ENCODE results near the gene BLM.

BLM gene

GRCh38 chr15:90691982-90692773, 25.0 kb upstream of the BLM start:
- DNase-seq (ENCODE audit: low spot score), result no peak

DNA sequence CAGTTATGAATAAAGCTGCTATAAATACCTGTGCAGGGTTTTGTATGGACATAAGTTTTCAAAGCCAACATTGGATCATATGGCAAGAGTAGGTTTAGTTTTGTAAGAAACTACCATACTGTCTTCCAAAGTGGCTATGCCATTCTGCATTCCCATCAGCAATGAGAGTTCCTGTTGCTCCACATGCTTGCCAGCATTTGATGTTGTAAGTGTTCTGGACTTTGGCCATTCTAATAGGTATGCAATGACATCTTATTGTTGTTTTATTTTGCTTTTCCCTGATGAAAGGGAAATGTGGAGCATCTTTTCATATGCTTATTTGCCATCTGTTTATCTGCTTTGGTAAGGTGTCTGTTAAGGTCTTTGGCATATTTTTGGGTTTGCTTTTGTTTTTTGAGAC, 22.2 kb upstream of the BLM start:
- DNase-seq (ENCODE audit: low spot score), result no peak

- DNase-seq (ENCODE audit: low spot score), result no peak
Measured at GRCh38 chr15:90697175-90697574, 20.0 kb upstream of the BLM start.

- no peak for DNase-seq (ENCODE audit: low spot score)
Measured at GRCh38 chr15:90698629-90699028, 18.5 kb upstream of the BLM start.

- DNase-seq (ENCODE audit: low spot score), result no peak
Measured at GRCh38 chr15:90701048-90701447, 16.1 kb upstream of the BLM start.

- DNase-seq (ENCODE audit: low spot score), result no peak
Measured at GRCh38 chr15:90701880-90702630, 15.1 kb upstream of the BLM start.

DNA sequence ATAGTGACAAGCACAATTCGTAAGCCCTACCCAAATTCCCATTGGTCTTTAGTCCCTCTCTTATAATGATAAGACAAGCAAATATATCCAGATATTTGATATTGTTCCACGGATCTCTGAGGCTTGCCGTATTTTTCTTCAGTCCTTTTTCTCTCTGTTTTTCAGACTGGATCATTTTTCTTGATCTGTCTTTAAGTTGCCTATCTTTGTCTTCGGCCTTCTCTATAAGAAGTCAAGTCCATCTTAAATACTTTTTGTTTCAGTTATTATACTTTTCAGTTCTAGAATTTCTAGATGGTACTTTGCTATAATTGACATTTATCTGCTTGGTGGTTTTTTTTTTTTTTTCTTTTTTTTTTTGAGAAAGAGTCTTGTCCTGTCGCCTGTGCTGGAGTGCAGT, 13.7 kb upstream of the BLM start:
- no peak for DNase-seq (ENCODE audit: low spot score)

- DNase-seq (ENCODE audit: low spot score), result no peak
Measured at GRCh38 chr15:90705212-90705611, 11.9 kb upstream of the BLM start.

DNA sequence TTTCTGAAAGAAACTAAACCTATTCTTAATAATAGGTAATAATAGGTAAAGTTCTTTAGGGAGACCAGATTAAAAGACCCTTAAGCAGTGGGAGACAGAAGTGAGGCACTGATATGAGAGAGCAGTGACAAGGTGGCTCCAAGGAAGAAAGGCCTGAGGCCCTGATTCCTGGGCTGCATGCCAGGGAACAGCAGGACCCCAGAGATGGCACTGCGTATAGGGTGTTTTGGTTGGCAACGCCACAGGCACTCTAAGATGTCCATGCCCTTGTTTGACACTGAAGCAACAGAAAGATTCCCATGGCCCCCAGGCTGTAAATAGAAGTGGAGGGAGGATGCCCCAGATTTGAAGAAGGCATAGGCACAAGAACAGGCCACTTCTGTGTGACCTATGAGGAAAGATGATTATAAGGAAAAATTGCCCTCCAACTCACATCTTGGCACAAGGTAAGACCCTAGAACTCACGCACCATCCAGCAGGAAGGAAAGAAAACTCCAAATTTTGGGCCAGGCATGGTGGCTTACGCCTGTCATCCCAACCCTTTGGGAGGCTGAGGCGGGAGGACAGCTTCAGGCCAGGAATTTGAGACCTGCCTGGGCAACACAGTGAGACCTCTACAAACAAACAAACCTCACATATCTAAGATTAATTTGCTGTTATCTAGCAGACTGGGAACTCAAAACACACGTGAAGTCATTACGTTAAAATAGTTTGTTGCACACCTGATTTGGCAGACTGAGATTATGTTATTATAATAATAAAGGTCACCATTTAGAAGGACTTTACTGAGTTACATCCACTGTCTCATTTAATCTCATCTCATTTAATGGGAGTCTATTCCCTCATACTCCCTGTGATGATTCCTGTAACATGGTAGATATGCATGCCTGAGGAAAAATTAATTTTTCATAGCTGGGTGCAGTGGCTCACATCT, 10.5 kb upstream of the BLM start:
- DNase-seq (ENCODE audit: low spot score), result no peak

- no peak for DNase-seq (ENCODE audit: low spot score)
Measured at GRCh38 chr15:90707489-90707888, 9.7 kb upstream of the BLM start.

GRCh38 chr15:90708516-90708915, 8.6 kb upstream of the BLM start:
- DNase-seq (ENCODE audit: low spot score), result no peak

GRCh38 chr15:90709278-90709677, 7.9 kb upstream of the BLM start:
- DNase-seq (ENCODE audit: low spot score), result no peak

- DNase-seq (ENCODE audit: low spot score), result no peak
Measured at GRCh38 chr15:90710436-90711027, 6.6 kb upstream of the BLM start.

- no peak for DNase-seq (ENCODE audit: low spot score)
Measured at GRCh38 chr15:90711418-90711824, 5.7 kb upstream of the BLM start.

DNA sequence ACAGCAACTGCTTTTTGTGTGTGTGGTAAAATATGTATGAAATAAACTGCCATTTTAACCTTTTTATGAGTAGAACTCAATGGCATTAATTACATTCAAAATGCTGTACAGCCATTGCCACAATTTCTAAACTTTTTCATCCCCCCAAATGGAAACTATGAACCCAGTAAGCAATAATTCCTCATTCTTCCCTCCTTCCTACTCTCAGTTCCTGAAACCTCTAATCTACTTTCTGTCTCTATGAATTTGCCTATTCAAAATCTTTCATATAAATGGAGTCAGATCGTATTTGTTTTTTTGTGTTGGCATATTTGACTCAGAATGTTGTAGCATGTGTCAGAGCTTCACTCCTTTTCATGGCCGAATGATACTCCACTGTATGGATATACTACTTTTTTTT, 5.3 kb upstream of the BLM start:
- DNase-seq (ENCODE audit: low spot score), result no peak

DNA sequence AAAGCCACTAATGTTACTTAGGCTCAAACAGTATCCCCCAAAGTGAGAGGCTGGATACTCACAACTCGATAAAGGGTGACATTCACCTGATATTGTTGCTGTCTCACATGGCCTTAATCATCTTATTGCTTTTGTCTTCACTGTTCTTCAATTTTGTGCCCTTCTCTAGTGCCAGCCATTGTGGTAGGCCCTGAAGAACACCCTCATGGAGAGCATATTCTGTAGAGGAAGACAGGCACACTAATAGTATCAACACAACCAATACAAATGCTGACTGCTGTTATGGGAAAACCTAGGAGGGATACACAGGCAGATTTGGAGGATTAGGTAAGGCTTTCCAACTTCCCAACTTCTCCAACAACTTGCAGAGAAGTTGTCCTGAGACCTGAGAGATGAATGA, 4.1 kb upstream of the BLM start:
- no peak for DNase-seq (ENCODE audit: low spot score)

DNA sequence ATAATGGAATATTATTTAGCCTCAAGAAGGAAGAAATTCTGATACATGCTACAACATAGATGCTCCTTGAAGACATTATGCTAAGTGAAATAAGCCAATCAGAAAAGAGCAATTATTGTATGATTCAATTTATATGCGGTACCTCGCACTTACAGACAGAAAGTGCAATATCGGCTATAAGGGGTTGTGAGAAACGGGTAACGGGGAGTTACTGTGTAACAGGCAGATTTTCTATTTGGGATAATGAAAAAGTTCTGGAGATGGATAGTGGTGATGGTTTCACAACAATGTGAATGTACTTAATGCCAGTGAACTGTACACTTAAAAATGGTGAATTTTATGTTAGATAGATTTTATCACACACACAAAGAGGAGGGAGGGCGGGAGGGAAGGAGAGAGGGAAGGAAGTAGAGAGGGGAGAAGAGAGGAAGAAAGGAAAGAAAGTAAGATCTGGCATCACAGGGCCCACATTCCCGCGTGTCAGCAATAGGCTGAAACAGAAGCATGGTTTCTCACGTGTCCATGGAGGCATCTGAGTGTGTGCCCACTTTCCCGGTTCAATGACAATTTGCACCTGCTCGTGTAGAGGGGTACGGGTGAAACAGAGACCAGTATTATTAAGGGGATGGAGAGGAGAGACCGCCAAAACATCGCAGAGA, 700 bp upstream of the BLM start:
- DNase-seq (ENCODE audit: low spot score), result no peak

DNA sequence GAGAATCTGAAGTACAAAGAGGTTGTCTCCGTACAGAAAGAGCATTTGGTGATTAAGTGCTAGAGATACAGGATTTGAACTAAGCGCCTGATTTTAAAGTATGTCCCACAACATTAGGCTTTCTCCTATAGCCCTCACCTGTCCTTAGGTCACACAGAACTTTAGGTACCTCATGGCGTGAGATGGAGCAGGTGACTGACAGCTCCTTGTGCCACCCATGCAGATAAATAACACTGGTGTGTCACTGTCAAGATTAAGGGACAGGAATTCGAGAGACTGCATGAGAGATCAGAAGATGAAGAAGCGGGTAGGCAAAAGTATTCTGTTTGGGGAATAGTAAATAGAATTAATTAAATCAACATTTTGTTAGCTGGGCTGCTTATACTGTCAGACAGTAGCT, 1.1 kb downstream of the BLM start:
- peak; percentile 3 for DNase-seq (ENCODE audit: low spot score)

- no peak for DNase-seq (ENCODE audit: low spot score)
Measured at GRCh38 chr15:90720131-90720530, 3.0 kb downstream of the BLM start.

- DNase-seq (ENCODE audit: low spot score), result no peak
Measured at GRCh38 chr15:90729261-90729660, 12.1 kb downstream of the BLM start.

GRCh38 chr15:90730290-90730689, 13.1 kb downstream of the BLM start:
- DNase-seq (ENCODE audit: low spot score), result no peak

- DNase-seq (ENCODE audit: low spot score), result no peak
Measured at GRCh38 chr15:90735923-90736322, 18.8 kb downstream of the BLM start.

All from kidney capillary endothelial cell (primary cell).